Posterior cingulate gyrus (tissue), 11 donors: ENCODE measurements around the gene CCDC88C.
A peak's percentile ranks its signal among the peaks of the same experiment; 100 is the strongest.
"Not testable (repeated sequence)": the region's sequence is repeated elsewhere in the genome, so short reads cannot be mapped to it uniquely, and the experiment has no call there.

Experiments
- DNase-seq, 10 donors: peaks; one replicate each; pipeline versions ENCODE4 v3.0.0 to v3.0.0-alpha.2; 2020 to 2021; ENCODE audit warnings: mixed read lengths in 3 of 10
- intact Hi-C: fragments of 100-400 bp; cut with DNase I; formaldehyde crosslinking; loops from one replicate; pipeline ENCODE4 v1.15.1; 2023

CCDC88C gene

GRCh38 chr14:91417983-91418386 is 365 bp upstream of the CCDC88C start:
- peak in 1 of 10 donors; percentile 63 for DNase-seq
- intact Hi-C loops = loop anchor here (1.0 kb wide), 1 partner anchor 37 kb away; no protein-coding TSS in a partner anchor

- peak in 2 of 10 donors; percentile 59 to 67 for DNase-seq
- intact Hi-C loops = loop anchor here (1.0 kb wide), 1 partner anchor 35 kb away; no protein-coding TSS in a partner anchor
Measured at GRCh38 chr14:91416744-91417119, 888 bp downstream of the CCDC88C start.

- DNase-seq = peak in 1 of 10 donors; percentile 76
- intact Hi-C loops = no loop called here
Measured at GRCh38 chr14:91415794-91416743, 1.6 kb downstream of the CCDC88C start.

- no peak for DNase-seq
- intact Hi-C loops = no loop called here
Measured at GRCh38 chr14:91414475-91414833, 3.2 kb downstream of the CCDC88C start.

- intact Hi-C loops = no loop called here
- DNase-seq = no peak
Measured at GRCh38 chr14:91413547-91414474, 3.8 kb downstream of the CCDC88C start.

- intact Hi-C loops = no loop called here
- no peak for DNase-seq
Measured at GRCh38 chr14:91412939-91413338, 4.7 kb downstream of the CCDC88C start.

- intact Hi-C loops = no loop called here
- peak in 1 of 10 donors; percentile 59 for DNase-seq
Measured at GRCh38 chr14:91410771-91411536, 6.7 kb downstream of the CCDC88C start.

- intact Hi-C loops = no loop called here
- no peak for DNase-seq
Measured at GRCh38 chr14:91409928-91410718, 7.5 kb downstream of the CCDC88C start.

GRCh38 chr14:91409240-91409639 is 8.4 kb downstream of the CCDC88C start:
- intact Hi-C loops = not testable (repeated sequence)
- DNase-seq = peak in 1 of 10 donors; percentile 34

- intact Hi-C loops = no loop called here
- peak in 1 of 10 donors; percentile 32 for DNase-seq
Measured at GRCh38 chr14:91406982-91407381, 10.6 kb downstream of the CCDC88C start.

- peak in 2 of 10 donors; percentile 36 to 41 for DNase-seq
- intact Hi-C loops = no loop called here
Measured at GRCh38 chr14:91406451-91406850, 11.2 kb downstream of the CCDC88C start.

GRCh38 chr14:91405724-91406435 is 11.7 kb downstream of the CCDC88C start:
- intact Hi-C loops = no loop called here
- peak in 2 of 10 donors; percentile 49 to 63 for DNase-seq

- peak in 2 of 10 donors; percentile 43 to 77 for DNase-seq
- intact Hi-C loops = no loop called here
Measured at GRCh38 chr14:91405241-91405721, 12.3 kb downstream of the CCDC88C start.

GRCh38 chr14:91402771-91403600 is 14.6 kb downstream of the CCDC88C start:
- intact Hi-C loops = no loop called here
- DNase-seq = peak in 1 of 10 donors; percentile 22

GRCh38 chr14:91402348-91402747 is 15.3 kb downstream of the CCDC88C start:
- DNase-seq = no peak

GRCh38 chr14:91401751-91402150 is 15.9 kb downstream of the CCDC88C start:
- DNase-seq = peak in 1 of 10 donors; percentile 19

More at GRCh38 chr14:91402348-91402747, 15.3 kb downstream of the CCDC88C start:
- intact Hi-C loops = no loop called here

GRCh38 chr14:91400696-91401095 is 16.9 kb downstream of the CCDC88C start:
- DNase-seq = no peak
- intact Hi-C loops = no loop called here

More at GRCh38 chr14:91401751-91402150, 15.9 kb downstream of the CCDC88C start:
- intact Hi-C loops = no loop called here
